ENCODE results near the gene CCDC186.
"Not testable (repeated sequence)": the region's sequence is repeated elsewhere in the genome, so short reads cannot be mapped to it uniquely, and the experiment has no call there.

Gene CCDC186

GRCh38 chr10:114143160-114143559 lies 30.8 kb downstream of the CCDC186 start:
- FAIRE-seq (no peak), DNase-seq (ENCODE audit: insufficient read length, low spot score) (no peak)
- TF ChIP-seq CTCF (IDR thresholded peaks at IDR 0.05; ENCODE audit: insufficient read depth, missing control alignments): no peak

- no peak for FAIRE-seq
Measured at GRCh38 chr10:114142018-114142417, 32.0 kb downstream of the CCDC186 start.

GRCh38 chr10:114140827-114141226 lies 33.2 kb downstream of the CCDC186 start:
- not testable (repeated sequence) for FAIRE-seq; DNase-seq (ENCODE audit: insufficient read length, low spot score)

More at GRCh38 chr10:114142018-114142417, 32.0 kb downstream of the CCDC186 start:
- DNase-seq (ENCODE audit: insufficient read length, low spot score): no peak
- no peak for TF ChIP-seq CTCF (IDR thresholded peaks at IDR 0.05; ENCODE audit: insufficient read depth, missing control alignments)

- TF ChIP-seq CTCF (IDR thresholded peaks at IDR 0.05; ENCODE audit: insufficient read depth, missing control alignments): no peak
- FAIRE-seq (no peak), DNase-seq (ENCODE audit: insufficient read length, low spot score) (no peak)
Measured at GRCh38 chr10:114140036-114140435, 34.0 kb downstream of the CCDC186 start.

- TF ChIP-seq CTCF (IDR thresholded peaks at IDR 0.05; ENCODE audit: insufficient read depth, missing control alignments): no peak
- DNase-seq (ENCODE audit: insufficient read length, low spot score) (no peak), FAIRE-seq (no peak)
Measured at GRCh38 chr10:114138581-114138980, 35.4 kb downstream of the CCDC186 start.

- FAIRE-seq: no peak
- TF ChIP-seq CTCF (IDR thresholded peaks at IDR 0.05; ENCODE audit: insufficient read depth, missing control alignments): no peak
- no peak for DNase-seq (ENCODE audit: insufficient read length, low spot score)
Measured at GRCh38 chr10:114135476-114135875, 38.5 kb downstream of the CCDC186 start.

GRCh38 chr10:114131094-114131493 lies 42.9 kb downstream of the CCDC186 start:
- DNase-seq (ENCODE audit: insufficient read length, low spot score) (no peak), FAIRE-seq (no peak)
- no peak for TF ChIP-seq CTCF (IDR thresholded peaks at IDR 0.05; ENCODE audit: insufficient read depth, missing control alignments)

- FAIRE-seq (no peak), DNase-seq (ENCODE audit: insufficient read length, low spot score) (no peak)
- no peak for TF ChIP-seq CTCF (IDR thresholded peaks at IDR 0.05; ENCODE audit: insufficient read depth, missing control alignments)
Measured at GRCh38 chr10:114121031-114121430, 53.0 kb downstream of the CCDC186 start.

All from D721Med (cell line).